ENCODE data around the gene KLHL17.

DNA sequence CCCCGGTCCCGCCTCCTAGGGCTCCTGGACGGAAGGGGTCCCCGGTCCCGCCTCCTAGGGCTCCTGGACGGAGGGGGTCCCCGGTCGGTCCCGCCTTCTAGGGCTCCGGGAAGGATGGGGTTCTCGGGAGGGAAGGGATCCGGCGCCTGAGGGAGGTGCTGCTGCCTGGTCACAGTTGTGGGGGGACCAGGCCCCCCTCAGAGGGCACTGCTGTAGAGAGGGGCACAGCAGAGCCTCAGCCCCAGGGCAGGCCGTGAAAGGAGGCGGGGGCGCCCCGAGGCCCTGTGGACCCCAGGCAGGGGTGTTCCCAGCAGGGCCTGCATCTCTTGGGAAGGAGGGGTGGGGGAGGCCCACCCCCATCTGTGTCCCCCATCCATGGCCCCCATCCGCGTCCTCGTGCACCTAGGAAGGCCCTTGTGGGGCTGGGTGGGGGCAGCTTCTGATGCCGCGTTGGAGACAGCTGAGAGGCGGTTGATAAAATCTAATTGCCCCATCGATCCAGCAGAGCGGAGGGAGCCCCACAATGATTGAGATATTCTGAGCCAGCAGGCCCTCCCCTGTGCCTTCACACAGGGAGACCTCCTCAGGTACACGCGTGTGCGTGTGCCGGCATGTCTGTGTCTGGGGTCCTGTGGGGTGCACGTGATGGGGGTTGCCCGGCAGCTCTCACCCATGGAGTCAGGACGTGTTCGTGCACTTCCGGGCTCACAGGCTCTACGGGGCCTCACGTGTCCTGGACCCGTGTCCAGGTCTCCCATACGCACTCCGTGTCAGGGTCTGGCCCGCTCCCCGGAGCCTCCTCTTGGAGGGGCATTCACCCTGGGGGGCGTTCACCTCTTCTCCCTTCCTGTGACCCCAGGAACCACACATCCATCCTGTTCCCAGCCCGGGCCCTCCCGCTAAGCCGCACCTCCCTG, 23.8 kb upstream of the KLHL17 start:
- TF ChIP-seq, protein P1, sequence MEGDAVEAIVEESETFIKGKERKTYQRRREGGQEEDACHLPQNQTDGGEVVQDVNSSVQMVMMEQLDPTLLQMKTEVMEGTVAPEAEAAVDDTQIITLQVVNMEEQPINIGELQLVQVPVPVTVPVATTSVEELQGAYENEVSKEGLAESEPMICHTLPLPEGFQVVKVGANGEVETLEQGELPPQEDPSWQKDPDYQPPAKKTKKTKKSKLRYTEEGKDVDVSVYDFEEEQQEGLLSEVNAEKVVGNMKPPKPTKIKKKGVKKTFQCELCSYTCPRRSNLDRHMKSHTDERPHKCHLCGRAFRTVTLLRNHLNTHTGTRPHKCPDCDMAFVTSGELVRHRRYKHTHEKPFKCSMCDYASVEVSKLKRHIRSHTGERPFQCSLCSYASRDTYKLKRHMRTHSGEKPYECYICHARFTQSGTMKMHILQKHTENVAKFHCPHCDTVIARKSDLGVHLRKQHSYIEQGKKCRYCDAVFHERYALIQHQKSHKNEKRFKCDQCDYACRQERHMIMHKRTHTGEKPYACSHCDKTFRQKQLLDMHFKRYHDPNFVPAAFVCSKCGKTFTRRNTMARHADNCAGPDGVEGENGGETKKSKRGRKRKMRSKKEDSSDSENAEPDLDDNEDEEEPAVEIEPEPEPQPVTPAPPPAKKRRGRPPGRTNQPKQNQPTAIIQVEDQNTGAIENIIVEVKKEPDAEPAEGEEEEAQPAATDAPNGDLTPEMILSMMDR (IDR thresholded peaks at IDR 0.05): no peak
- TF ChIP-seq, protein P2, sequence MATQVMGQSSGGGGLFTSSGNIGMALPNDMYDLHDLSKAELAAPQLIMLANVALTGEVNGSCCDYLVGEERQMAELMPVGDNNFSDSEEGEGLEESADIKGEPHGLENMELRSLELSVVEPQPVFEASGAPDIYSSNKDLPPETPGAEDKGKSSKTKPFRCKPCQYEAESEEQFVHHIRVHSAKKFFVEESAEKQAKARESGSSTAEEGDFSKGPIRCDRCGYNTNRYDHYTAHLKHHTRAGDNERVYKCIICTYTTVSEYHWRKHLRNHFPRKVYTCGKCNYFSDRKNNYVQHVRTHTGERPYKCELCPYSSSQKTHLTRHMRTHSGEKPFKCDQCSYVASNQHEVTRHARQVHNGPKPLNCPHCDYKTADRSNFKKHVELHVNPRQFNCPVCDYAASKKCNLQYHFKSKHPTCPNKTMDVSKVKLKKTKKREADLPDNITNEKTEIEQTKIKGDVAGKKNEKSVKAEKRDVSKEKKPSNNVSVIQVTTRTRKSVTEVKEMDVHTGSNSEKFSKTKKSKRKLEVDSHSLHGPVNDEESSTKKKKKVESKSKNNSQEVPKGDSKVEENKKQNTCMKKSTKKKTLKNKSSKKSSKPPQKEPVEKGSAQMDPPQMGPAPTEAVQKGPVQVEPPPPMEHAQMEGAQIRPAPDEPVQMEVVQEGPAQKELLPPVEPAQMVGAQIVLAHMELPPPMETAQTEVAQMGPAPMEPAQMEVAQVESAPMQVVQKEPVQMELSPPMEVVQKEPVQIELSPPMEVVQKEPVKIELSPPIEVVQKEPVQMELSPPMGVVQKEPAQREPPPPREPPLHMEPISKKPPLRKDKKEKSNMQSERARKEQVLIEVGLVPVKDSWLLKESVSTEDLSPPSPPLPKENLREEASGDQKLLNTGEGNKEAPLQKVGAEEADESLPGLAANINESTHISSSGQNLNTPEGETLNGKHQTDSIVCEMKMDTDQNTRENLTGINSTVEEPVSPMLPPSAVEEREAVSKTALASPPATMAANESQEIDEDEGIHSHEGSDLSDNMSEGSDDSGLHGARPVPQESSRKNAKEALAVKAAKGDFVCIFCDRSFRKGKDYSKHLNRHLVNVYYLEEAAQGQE (IDR thresholded peaks at IDR 0.05; ENCODE audit: insufficient read depth in 1 of 2, low read depth in 2 of 2, low read length in 1 of 2): no peak
- TF ChIP-seq POLR2AphosphoS5 (IDR thresholded peaks at IDR 0.05; ENCODE audit: low read depth, low read length) (no peak), TCF7L2 (IDR thresholded peaks at IDR 0.05; ENCODE audit: low read depth, low read length) (no peak), SIN3A (IDR thresholded peaks at IDR 0.05; ENCODE audit: borderline replicate concordance, insufficient read depth, low read depth, low read length) (no peak)
